ENCODE results near the gene ZNF787. TPM values are rescaled to one million over a fixed set of nuclear protein-coding genes. Genes with fewer than 3 reads are reported as not detected.
A peak's percentile ranks its signal among the peaks of the same experiment; 100 is the strongest.

Gene ZNF787
- total RNA-seq, 1 experiment from 2014 or later, result 51.0 TPM

- CTCF ChIA-PET, result interaction anchor here (0.6 to 1.3 kb wide), 6 partner anchors 14 to 228 kb away, joined by 3 to 9 read pairs (median 4); no protein-coding TSS in a partner anchor
- peaks cover 31% of the 10 kb centered on the region for H3K4me1 ChIP-seq (ENCODE audit: insufficient read depth, low read length, poor library complexity, severe bottlenecking)
- H3K9me3 ChIP-seq (ENCODE audit: low read depth, low read length, poor library complexity, severe bottlenecking), result no peaks in the 10 kb centered on the region
- POLR2A ChIA-PET (ENCODE audit: low non-redundant PET), result no interaction called here
- no TSS peak for BruUV-seq (replicated peaks)
- intact Hi-C loops (cut with micrococcal nuclease; ENCODE audit: unreplicated experiment), result loop anchor here (2.0 kb wide), 1 partner anchor 68 kb away; no protein-coding TSS in a partner anchor
- TF ChIP-seq CTCF (conservative IDR thresholded peaks at IDR 0.05; ENCODE audit: low read depth, low read length) (peak; percentile 81), EZH2 (IDR thresholded peaks at IDR 0.05; ENCODE audit: borderline replicate concordance, low read depth, low read length, poor library complexity, severe bottlenecking) (no peak)
- no peaks in the 10 kb centered on the region for H3K27me3 ChIP-seq (replicated peaks; ENCODE audit: insufficient read depth, low read depth, low read length, poor library complexity)
- H3K4me3 ChIP-seq (ENCODE audit: low read depth, low read length, poor library complexity, severe bottlenecking), result no peak overlapping the region
- H3K27ac ChIP-seq (ENCODE audit: low read depth, low read length, poor library complexity, severe bottlenecking), result peak overlapping the region; percentile 82
- peaks cover 6% of the 10 kb centered on the region for H3K36me3 ChIP-seq (ENCODE audit: insufficient read depth, low read length, poor library complexity, severe bottlenecking)
- peak; percentile 91 for DNase-seq (ENCODE audit: low spot score)
These were observed 15.9 kb downstream of the ZNF787 start for GRCh38 chr19:56105090-56105701.

- POLR2A ChIA-PET (ENCODE audit: low non-redundant PET), result no interaction called here
- Histone ChIP-seq H3K4me3 (ENCODE audit: low read depth, low read length, poor library complexity, severe bottlenecking) (no peak overlapping the region), H3K27me3 (replicated peaks; ENCODE audit: insufficient read depth, low read depth, low read length, poor library complexity) (no peaks in the 10 kb centered on the region), H3K9me3 (ENCODE audit: low read depth, low read length, poor library complexity, severe bottlenecking) (no peaks in the 10 kb centered on the region), H3K4me1 (ENCODE audit: insufficient read depth, low read length, poor library complexity, severe bottlenecking) (peaks cover 27% of the 10 kb centered on the region), H3K36me3 (ENCODE audit: insufficient read depth, low read length, poor library complexity, severe bottlenecking) (peaks cover 6% of the 10 kb centered on the region), H3K27ac (ENCODE audit: low read depth, low read length, poor library complexity, severe bottlenecking) (no peak overlapping the region)
- no peak for TF ChIP-seq EZH2 (IDR thresholded peaks at IDR 0.05; ENCODE audit: borderline replicate concordance, low read depth, low read length, poor library complexity, severe bottlenecking)
- no peak for TF ChIP-seq CTCF (conservative IDR thresholded peaks at IDR 0.05; ENCODE audit: low read depth, low read length)
- no peak for DNase-seq (ENCODE audit: low spot score)
- CTCF ChIA-PET, result interaction anchor here (1.0 to 1.3 kb wide), 2 partner anchors 28 to 67 kb away, joined by 4 to 9 read pairs; no protein-coding TSS in a partner anchor
- BruUV-seq (replicated peaks), result no TSS peak
- intact Hi-C loops (cut with micrococcal nuclease; ENCODE audit: unreplicated experiment), result loop anchor here (2.0 kb wide), 1 partner anchor 68 kb away; no protein-coding TSS in a partner anchor
These were observed 16.7 kb downstream of the ZNF787 start for GRCh38 chr19:56104423-56104822.

GRCh38 chr19:56103027-56103614 lies 18.0 kb downstream of the ZNF787 start:
- Histone ChIP-seq H3K27me3 (replicated peaks; ENCODE audit: insufficient read depth, low read depth, low read length, poor library complexity) (no peaks in the 10 kb centered on the region), H3K4me3 (ENCODE audit: low read depth, low read length, poor library complexity, severe bottlenecking) (no peak overlapping the region), H3K27ac (ENCODE audit: low read depth, low read length, poor library complexity, severe bottlenecking) (peak overlapping the region; percentile 23), H3K4me1 (ENCODE audit: insufficient read depth, low read length, poor library complexity, severe bottlenecking) (peaks cover 14% of the 10 kb centered on the region), H3K9me3 (ENCODE audit: low read depth, low read length, poor library complexity, severe bottlenecking) (no peaks in the 10 kb centered on the region), H3K36me3 (ENCODE audit: insufficient read depth, low read length, poor library complexity, severe bottlenecking) (peaks cover 6% of the 10 kb centered on the region)
- TF ChIP-seq EZH2 (IDR thresholded peaks at IDR 0.05; ENCODE audit: borderline replicate concordance, low read depth, low read length, poor library complexity, severe bottlenecking) (no peak), CTCF (conservative IDR thresholded peaks at IDR 0.05; ENCODE audit: low read depth, low read length) (no peak)
- DNase-seq (ENCODE audit: low spot score), result no peak
- BruUV-seq (replicated peaks), result no TSS peak
- CTCF ChIA-PET, result no interaction called here
- intact Hi-C loops (cut with micrococcal nuclease; ENCODE audit: unreplicated experiment), result no loop called here
- POLR2A ChIA-PET (ENCODE audit: low non-redundant PET), result no interaction called here
